NCI-H82 (cell line): ENCODE measurements around the gene SYPL2.
A peak's percentile ranks its signal among the peaks of the same experiment; 100 is the strongest.
"Not testable (repeated sequence)": the region's sequence is repeated elsewhere in the genome, so short reads cannot be mapped to it uniquely, and the experiment has no call there.

Source experiments
- DNase-seq: peaks from one replicate; lab custom pipeline; 2025; lab: John Stamatoyannopoulos, UW

Gene SYPL2

DNA sequence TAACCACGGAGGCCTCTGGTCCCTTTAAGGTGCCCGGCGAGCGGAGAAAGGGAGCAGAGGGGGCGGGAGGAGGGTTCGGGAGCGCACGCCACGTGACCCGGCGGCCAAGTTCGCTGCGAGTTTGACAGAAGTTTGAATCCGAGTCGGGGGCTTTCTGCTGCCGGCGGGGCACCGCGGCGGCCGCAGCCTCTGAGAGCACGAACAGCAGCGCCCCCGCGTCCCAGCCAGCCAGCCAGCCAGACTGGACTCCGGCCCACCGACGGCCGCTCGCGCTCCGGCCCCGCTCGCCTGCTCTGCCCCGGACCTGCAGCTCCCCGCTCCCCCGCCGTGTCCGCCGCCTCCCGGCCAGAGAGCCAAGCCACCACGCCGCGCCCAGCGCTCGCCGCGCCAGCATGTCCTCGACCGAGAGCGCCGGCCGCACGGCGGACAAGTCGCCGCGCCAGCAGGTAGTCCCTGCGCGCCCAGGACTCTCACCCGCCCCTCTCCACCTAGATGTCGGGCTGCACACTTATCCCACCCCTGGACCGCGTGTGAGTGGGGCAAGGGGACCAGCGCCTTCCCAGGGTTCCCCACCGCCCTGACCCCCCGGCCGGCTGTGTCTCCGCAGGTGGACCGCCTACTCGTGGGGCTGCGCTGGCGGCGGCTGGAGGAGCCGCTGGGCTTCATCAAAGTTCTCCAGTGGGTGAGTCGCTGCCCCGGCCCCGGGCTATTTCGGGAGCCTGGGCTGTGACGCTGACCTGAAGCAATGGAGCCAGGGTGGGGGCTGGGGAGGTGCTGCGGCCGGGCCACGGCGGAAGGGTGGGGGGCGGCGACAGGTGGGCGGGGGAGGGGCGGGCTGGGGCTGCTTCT is at the start of gene SYPL2:
Gene SYPL2, plus strand, starts transcription at position 95 of the 849 bp plus-strand sequence. Its CDS starts 298 bp downstream, at position 393.
- peak; percentile 36 for DNase-seq

DNA sequence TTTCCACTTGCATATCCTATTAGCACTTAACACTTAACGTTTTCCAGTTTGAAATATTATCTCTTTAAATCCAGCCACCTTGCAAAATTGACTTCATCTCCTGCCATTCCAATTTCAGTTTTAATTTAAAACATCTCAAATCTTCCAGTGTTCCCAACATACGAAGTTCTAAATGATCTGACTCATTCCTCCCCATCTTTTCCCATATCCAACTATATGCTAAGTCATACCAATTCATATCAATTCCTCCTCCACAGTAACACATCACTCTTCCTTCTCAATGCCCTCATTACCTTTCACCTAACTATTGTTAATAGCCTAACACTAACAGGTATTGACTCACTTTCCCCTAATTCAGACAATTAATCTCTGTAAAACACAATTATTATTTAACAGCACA is 42.8 kb upstream of the SYPL2 start:
- DNase-seq, result no peak

DNA sequence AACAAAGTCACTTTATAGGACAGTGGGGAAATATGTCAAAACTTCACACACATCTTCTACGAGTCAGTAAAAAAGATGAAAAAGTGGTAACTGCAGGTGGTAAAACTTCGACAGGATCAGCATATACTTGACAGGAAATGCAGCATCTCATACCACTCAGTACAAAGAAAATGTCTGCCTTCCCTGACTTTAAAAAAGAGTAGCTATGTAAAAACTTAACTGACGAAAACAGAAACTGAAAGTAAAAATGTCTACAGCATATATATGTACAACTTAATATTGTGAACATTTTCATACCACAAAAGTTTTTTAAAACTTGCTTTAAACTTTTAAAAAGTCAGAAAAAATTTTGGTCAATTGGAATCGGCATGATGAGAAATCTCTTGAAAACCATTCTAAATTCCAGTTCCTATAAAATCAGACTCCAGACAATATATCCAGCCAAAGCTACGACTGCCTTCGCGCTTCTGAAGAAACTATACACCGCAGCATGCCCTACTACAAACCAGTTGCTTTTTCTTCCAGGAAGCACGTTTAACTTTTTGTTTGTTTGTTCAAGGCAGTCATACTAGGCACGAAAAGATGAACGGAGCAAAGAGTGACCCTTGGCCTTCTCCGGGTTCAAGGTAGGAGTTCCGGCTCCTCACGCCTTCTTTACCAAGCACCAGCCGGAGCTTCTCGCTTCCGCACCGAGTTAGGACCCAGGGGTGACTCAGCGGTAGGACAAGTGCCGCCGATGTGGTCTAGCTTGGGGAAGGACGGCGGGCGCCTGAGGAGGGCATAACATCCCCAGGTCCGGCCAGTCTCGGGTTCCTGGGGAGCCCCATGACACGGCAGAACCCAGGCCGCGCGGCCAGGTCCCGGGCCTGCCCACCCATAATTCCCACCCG is 40.7 kb upstream of the SYPL2 start:
- peak; percentile 56 for DNase-seq

DNA sequence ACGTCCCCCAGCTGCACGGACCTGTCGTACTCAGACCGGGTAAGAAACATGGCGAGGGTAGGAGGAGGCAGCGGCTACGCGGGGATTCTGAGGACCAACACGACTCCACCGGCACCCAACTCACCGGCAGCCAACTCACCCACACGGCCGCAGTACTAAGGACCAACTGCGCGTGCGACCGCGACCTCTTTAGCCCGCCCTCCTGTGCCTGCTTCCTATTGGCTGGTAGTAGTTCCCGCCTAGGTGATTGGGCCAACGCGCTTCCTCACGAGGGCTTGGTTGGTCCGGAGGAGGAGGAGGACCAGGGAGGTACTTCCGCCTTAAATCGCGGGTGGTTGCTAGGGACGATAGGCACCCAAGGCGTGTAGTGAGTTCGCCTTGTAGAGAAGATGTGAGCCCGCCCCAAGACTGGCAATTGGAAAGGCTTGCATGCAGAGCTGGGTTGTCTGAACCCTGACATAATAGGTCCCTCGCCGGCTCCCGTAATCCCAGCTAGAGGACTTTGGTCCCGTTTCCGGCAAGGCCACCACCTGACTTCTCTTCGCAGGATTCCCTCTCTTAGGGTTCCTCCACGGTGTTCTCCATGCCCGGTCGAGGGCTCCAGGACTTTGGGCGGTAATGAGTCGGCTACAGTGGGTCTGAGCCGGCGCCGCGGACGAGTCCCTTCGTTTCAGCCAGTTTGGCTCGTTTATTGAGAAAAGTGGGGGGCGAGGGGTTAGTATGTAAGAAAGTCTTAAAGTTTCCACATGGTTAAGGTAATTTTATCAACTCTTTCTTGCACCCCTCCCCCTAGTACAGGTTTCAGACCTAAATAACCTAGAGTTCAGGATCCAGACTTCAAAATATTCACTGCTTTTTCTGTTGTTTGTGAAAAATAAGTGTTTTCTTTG is 39.8 kb upstream of the SYPL2 start, which contains the start of gene PSMA5:
Gene PSMA5, minus strand, starts transcription at position 168 of the 890 bp plus-strand sequence. Its CDS starts 118 bp downstream, at position 50.
- DNase-seq, result peak; percentile 100

DNA sequence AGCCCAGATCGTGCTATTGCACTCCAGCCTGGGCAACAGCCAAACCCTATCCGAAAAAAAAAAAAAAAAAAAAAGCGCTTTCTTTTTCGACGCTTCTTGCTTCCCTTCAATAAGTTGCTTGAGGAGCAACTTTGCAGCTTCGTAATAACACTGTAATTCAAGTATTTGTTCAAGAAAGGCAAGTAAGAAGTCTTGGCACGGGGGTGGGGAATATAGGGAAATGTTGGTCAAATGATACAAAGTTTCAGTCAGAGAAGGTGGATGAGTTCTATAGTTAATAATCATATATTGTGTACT is 39.2 kb upstream of the SYPL2 start:
- DNase-seq, result no peak

DNA sequence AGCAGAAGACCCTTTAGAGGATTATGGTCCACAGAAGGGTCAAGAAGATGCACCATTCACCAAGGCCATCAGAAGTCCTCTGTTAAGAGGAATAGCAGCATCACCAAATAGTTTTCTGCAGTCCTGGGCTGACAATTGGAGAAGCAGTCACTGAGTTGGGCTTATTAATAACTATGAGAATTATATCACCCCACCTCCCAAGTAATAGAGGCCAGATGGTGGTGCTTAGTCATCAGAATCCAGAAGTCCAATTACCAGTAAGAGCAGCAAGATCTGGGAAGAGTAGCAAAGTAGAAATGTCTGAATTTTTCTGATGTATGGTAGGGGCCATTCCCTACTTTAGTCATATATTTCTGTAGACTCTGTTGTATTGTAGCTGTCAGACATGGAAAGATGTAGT is 34.0 kb upstream of the SYPL2 start:
- DNase-seq, result no peak

DNA sequence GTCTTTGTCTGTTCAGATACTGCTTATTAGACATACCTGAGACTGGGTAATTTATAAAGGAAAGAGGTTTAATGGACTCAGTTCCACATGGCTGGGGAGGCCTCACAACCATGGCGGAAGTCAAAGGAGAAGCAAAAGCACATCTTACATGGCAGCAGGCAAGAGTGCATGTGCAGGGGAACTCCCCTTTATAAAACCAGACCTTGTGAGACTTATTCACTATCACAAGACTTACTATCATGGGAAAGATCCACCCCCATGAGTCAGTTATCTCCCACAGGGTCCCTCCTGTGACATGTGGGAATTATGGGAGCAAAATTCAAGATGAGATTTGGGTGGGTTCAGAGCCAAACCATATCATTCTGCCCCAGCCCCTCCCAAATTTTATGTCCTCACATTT is 33.0 kb upstream of the SYPL2 start:
- no peak for DNase-seq

DNA sequence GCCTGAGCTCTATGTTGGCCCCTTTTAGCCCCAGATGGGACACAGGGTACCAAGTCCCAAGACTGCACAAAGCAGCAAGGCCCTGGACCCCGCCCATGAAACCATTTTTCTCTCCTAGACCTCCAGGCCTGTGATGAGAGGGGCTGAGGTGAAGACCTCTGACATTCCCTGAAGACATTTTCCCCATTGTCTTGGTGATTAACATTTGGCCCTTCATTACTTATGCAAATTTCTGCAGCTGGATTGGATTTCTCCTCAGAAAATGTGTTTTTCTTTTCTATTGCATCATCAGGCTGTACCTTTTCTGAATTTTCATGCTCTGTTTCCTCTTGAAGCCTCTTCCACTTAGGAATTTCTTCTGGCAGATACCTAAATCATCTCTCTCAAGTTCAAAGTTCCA is 31.9 kb upstream of the SYPL2 start:
- no peak for DNase-seq

DNA sequence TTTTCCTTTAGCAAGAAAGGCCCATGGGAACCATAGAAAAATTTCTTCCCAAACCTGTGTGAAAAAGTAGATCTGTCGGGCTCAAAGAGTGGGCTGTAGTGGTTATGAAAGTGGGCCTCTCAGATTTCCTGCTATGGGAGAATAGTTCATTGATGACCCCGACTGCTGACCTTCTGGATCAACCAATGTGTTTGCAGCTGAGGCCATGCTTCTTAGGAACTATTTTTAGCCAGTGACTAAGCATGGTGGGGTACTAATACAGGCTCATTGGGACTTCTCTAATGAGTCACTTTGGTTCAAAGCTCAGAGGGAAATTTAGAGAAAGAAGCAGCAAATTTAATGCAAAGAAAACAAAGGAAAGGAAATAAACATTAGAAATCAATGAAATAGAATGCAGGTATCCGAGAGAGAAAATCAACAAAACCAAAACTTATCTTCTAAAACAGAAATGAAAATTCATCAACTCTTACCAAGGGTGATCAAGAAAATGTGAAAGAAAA is 27.5 kb upstream of the SYPL2 start:
- DNase-seq, result no peak

DNA sequence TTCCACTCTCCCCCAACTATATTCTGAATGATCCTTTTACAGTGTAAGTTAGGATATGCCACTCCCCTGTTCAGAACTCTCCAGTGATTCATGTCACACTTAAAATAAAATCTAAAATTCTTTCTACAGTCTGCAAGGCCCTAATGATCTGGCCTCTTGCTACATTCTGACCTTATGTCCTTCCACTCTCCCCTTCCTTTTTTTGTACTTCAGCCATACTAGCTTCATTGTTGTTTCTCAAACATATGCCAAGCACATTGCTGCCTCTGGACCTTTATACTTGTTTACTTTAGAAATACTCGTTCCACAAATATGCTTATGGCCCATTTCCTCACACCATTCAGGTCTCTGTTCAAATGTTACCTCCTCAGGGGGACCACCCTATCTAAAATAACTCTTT is 25.3 kb upstream of the SYPL2 start:
- no peak for DNase-seq

DNA sequence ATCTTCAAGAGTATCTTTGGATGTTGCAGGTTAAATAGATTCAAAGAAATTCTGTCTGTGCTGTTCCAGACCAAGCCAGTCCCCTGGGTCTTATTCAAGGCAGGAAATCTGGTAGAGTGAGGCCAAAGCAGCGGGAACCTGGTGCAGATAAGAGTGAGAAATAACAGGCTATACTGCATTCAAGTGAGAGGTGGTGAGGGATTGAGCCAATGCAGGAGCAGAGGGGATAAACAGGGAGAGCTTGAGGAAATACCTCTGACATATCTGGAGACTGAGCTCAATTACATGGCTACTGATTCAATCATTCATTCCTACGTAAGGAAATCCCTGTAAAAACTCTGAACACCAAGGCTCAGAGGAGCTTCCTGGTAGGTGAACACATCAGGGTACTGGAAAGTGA is 22.9 kb upstream of the SYPL2 start:
- no peak for DNase-seq

DNA sequence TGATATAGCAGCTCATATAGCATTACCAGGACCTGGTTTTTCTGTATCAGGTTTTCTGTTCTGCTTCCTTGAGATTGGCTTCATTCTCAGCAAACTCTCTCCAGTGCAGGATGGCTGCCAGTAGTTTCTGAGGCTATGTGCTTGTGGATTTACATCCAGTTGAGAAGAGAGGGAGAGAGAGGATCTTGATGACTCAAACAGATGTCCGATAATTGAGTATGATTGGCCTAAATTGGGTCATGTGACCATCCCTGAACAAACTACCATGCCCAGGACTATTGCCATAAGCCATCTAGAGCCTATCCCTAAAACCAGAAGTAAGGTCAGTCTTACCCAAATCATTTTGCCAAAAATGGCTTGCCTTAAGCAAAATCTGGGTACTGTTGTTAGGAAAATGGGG is 22.0 kb upstream of the SYPL2 start:
- DNase-seq, result peak; percentile 30

DNA sequence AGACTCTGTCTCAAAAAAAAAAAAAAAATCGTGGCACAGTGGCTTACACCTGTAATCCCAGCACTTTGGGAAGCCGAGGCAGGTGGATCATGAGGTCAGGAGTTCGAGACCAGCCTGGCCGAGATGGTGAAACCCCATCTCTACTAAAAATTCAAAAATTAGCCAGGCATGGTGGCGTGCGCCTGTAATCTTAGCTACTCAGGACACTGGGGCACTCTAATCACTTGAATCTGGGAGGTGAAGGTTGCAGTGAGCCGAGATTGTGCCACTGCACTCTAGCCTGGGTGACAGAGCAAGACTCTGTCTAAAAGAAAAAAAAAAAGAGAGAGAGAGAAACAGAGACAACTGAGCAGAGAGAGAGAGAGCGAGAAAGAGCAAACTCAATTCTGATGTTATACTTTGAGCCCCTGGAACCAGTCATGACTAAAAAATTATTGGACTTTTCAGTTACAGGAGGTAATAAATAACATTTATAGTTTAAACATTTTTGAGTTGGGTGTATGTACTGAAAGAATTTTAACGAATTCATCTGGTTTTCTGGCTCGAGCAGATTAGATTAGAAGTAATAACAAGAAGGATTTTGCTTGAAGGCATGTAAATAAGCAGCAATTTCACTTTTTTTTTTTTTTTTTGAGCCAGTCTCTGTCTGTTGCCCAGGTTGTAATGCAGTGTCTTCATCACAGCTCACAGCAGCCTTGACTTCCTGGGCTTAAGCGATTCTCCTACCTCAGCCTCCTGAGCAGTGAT is 20.2 kb upstream of the SYPL2 start:
- DNase-seq, result not testable (repeated sequence)

DNA sequence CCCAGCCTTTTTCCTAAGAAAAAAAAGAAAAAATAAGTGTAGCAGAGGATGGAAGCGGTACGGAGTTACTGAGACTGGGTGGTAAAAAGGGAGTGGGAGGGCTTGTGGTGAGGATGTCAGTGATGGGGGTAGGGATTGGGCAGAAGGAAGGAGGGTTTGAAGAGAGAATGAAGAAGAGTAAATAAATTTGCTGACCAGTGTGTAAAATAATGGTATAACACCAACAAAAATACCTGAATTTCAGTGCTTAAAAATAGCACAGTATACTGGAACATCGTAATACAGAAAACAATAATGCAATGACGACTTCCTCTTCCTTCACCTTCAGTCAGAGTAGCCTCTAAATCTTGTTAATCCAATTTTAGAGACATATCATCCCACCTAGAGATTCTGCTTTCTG is 18.8 kb upstream of the SYPL2 start:
- no peak for DNase-seq

DNA sequence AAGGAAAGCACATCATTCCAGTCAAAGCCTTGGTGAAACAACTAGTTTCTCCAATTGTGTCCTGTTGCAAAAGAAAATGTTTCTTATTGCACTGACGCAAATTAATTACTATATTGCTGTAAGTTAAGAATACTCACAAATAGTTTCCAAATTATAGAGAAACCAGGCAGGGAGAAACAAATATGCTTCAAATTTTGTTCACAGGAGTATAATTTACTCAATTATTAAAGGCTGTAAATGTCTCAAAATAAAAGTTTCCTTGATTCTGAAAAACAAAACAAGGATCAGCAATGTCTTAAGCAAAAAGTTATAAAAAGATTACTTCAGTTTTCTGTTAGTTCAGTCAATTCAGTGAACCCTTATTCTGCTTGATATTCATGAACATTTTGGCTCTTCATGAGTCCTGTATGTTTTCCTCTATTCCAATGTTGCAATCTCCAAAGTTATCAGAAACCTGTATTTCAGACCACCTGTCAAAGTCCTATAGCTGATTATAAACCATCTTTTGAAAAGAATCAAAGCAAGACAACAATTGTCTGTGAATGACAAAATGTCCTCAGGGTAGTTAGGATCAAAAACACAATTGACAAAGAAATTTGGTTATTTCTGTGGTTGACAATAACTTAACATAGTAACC is 11.7 kb upstream of the SYPL2 start:
- no peak for DNase-seq

DNA sequence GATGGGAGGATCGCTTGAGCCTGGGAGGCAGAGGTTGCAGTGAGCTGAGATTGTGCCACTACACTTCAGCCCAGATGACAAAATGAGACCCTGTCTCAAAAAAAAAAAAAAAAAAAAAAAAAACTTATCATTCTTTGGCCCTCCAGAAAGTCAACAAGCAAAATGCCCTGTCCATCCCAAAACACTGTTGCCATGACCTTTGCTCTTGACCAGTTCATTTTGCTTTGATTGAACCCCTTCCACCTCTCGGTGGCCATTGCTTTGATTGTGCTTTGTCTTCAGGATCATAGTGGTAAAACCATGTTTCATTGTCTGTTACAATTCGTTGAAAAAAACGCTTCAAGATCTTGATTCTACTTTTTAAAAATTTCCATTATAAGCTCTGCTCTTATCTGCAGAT is 8.5 kb upstream of the SYPL2 start:
- no peak for DNase-seq

DNA sequence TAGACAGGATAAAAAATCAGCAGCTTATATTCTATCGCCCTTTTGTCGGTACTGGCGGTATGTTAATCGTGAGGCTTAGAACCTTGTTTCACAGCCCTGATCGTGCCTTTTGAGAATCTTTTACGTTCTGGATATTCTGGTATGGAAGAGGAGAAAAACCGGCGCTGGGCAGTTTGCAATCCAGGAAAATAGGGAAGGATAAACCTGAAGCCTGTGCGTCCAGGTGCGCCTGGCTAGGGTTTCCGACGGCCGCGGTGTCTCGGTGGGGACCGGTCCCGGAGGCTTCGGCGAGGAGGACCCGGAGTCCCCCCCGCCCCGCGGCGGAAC is 258 bp upstream of the SYPL2 start:
- no peak for DNase-seq

DNA sequence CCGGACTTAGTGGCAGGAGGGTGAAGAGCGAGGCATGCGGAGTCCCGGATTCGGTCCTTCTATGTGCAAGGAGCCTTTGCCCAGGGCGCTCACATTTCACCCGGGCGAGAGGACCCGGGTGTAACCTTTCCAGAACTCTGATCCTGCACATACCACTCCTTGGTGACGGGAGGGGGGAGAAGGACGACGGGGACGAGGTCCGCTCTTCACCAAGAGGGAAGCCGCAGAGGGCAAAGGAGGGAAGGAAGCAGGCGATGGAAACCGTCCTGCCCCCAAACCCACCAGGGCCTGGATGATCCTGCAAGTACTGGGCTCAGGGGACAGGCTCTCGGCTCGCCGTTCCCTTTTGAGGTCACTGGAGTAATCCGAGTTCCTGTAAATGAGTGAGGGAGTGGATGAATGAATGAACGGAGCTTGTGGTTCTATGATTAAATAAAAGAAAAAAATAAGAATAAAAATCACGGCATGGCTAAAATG is 993 bp downstream of the SYPL2 start:
- no peak for DNase-seq

DNA sequence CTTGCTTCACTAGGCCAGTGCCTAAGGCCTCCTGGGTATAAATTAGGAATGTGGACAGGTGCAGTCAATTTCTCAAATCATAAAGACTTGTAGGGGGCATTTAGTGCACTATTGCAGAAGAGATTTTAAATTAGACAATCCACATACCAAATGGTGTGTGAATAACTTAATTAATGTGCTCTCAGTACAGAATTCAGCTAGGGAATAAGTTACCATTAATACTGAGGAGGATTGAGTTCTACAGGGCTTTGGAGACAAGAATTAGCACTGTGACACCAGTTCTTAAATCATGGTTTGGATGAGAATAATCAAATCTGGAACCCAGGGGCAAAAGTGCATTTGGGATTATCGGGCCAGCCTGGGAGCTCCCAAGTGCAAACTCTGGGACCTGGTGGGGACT is 1.7 kb downstream of the SYPL2 start:
- DNase-seq, result no peak

DNA sequence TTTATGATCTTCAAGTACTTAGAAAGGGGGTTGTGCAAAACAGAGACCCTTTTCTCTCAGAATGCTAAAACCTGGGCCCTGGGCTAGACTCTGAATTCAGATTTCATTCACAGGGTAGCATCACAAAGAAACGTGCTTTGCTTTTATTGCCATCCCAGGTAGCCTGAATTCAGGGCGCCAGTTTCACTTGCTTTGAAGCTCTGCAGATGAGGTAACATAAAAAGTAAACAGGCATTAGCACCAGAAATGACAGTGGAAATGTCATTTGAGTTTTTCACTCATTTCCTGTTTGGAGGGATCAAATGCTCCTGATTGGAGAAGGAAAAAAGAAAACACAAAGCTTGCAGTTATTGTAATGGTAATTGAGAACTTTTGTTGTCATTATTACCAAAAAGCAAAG is 2.6 kb downstream of the SYPL2 start:
- DNase-seq, result no peak

DNA sequence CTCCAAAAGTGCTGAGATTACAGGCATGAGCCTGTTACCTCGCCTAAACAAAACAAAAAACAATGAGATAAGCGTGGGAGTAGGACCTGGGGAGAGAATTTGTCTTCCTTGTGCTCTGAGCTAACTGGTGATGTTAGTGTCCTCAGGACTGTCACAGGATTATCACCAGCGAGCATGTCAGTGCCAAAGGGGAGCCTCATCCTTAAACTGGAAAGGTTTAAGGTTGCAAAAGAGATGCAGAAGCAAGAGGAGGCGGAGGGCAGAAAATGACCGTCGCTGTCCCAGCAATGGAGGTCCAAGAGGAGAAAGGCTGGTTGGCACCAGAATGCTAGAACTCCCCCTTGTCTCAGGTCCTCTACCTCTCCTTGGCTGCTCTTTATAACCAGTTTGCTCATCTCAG is 3.9 kb downstream of the SYPL2 start:
- DNase-seq, result no peak
